Fibroblast of lung (primary cell): ENCODE data around the gene CCDC85C. TPM values are rescaled to one million over a fixed set of nuclear protein-coding genes. Genes with fewer than 3 reads are reported as not detected.

Source experiments
- DNase-seq, 2 donors: peaks; one replicate each; pipeline versions ENCODE4 v3.0.0 to v3.0.0-alpha.2; 2010; ENCODE audit warnings: low read depth in 2 of 2
- H2AFZ ChIP-seq: 2 replicates; pipeline ENCODE4 v1.5.1; 2012; ENCODE audit warnings: low read length, control low read depth, inconsistent platforms
- H3K27ac ChIP-seq: 2 replicates; pipeline ENCODE4 v1.5.1; 2011; ENCODE audit warnings: low read length, control low read depth; ENCODE audit not compliant: insufficient read depth
- H3K27me3 ChIP-seq: 2 replicates; pipeline ENCODE4 v1.5.1; 2011; ENCODE audit warnings: mild to moderate bottlenecking, low read length; ENCODE audit not compliant: control insufficient read depth, insufficient read depth
- H3K36me3 ChIP-seq: 2 replicates; pipeline ENCODE4 v1.5.1; 2011; ENCODE audit warnings: low read length; ENCODE audit not compliant: control insufficient read depth, insufficient read depth
- H3K4me1 ChIP-seq: 2 replicates; pipeline ENCODE4 v1.5.1; 2011; ENCODE audit warnings: low read length; ENCODE audit not compliant: control insufficient read depth, insufficient read depth; ENCODE audit errors: extremely low read depth
- H3K4me2 ChIP-seq: 2 replicates; pipeline ENCODE4 v1.5.1; 2011; ENCODE audit warnings: low read length, control low read depth; ENCODE audit not compliant: insufficient read depth; ENCODE audit errors: extremely low read depth
- H3K4me3 ChIP-seq, 4 experiments: fragments of 200-600 bp in 1 of 4; sonication (generic) in 1 of 4; replicated peaks in 1 of 4; 2 replicates each; pipeline ENCODE4 v1.5.1; 2011 to 2016; ENCODE audit warnings: low read length in 4 of 4, low read depth in 3 of 4, mild to moderate bottlenecking in 3 of 4, control low read depth in 2 of 4, inconsistent platforms in 1 of 4, mixed read lengths in 1 of 4; ENCODE audit not compliant: insufficient read depth in 1 of 4; ENCODE audit errors: control extremely low read depth in 1 of 4
- H3K79me2 ChIP-seq: 2 replicates; pipeline ENCODE4 v1.5.1; 2012; ENCODE audit warnings: mild to moderate bottlenecking, low read length, inconsistent platforms; ENCODE audit not compliant: control insufficient read depth, insufficient read depth
- H3K9ac ChIP-seq: 2 replicates; pipeline ENCODE4 v1.5.1; 2011; ENCODE audit warnings: mild to moderate bottlenecking, low read length, control low read depth; ENCODE audit not compliant: insufficient read depth
- H3K9me3 ChIP-seq: 2 replicates; pipeline ENCODE4 v1.5.1; 2012; ENCODE audit warnings: low read depth, low read length; ENCODE audit not compliant: control insufficient read depth, insufficient read depth
- H4K20me1 ChIP-seq: 2 replicates; pipeline ENCODE4 v1.5.1; 2011; ENCODE audit warnings: low read length; ENCODE audit not compliant: control insufficient read depth, insufficient read depth; ENCODE audit errors: extremely low read depth
- EZH2 ChIP-seq: IDR thresholded peaks from 2 replicates; pipeline ENCODE4 v1.5.1; 2012; ENCODE audit warnings: low read length, control low read depth, mild to moderate bottlenecking; ENCODE audit errors: missing control alignments
- polyA plus RNA-seq, 2 donors: library from polyadenylated mRNA; depleted of rRNA in 1 of 2; stranded (reverse) in 1 of 2; unstranded in 1 of 2; fragments of >200 nt; gene quantifications; 2 replicates each; pipeline ENCODE4 v1.2.1, GENCODE V29; 2011 to 2012; ENCODE audit warnings: missing spikeins in 1 of 2
- total RNA-seq: library from RNA; depleted of rRNA; stranded (reverse); fragments of >200 nt; gene quantifications from 2 replicates; pipeline ENCODE4 v1.2.1, GENCODE V29; 2014
- TF ChIP-seq, protein P1 (sequence below), 2 donors: IDR thresholded peaks in 1 of 2; conservative IDR thresholded peaks in 1 of 2; 1 replicate in 1 of 2; 2 replicates in 1 of 2; pipeline ENCODE4 v1.5.1; 2011 to 2012; ENCODE audit warnings: low read length in 2 of 2, control low read depth in 1 of 2, inconsistent platforms in 1 of 2, low read depth in 1 of 2, mild to moderate bottlenecking in 1 of 2

CCDC85C gene
- total and polyA plus RNA-seq, 2 donors (not counting 1 experiment from before 2014, with no cell fraction given), result 4.6 to 9.6 TPM

DNA sequence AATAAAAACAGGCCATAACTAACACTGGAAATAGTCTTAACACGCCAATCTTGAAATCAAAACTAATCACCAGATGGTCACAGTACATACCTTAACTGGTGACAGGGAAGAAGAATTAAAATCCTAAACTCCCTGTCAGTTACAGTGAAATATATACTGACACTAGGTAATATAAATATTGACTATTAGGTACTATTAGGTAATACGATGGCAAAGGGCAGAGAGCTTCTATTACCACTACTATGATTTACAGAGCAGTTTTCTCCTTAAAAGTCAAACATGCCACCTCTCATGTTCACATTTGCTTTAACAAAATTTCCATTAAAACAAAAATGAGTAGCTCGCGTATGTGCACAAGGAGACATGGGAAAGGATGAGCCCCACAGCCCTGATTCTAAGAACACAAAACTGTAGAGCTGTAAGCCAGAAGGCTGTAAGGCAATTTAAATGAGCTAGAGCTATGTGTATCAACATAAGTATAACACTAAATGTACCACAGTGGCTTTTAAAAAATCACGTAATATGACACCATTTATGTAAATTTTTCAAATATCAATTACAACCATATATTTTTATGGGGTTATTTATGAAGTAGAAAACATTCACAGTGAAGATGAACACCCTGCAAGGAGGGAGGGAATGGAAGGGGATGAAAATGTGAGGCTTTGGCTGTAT, 142.5 kb downstream of the CCDC85C start:
- Histone ChIP-seq H3K36me3 (peaks cover 1% of the 10 kb centered on the region), H2AFZ (no peak overlapping the region), H3K9me3 (no peaks in the 10 kb centered on the region), H3K79me2 (peaks cover 1% of the 10 kb centered on the region), H4K20me1 (no peaks in the 10 kb centered on the region), H3K4me3 (no peak overlapping the region), H3K4me2 (no peak overlapping the region), H3K4me1 (no peaks in the 10 kb centered on the region), H3K27ac (no peak overlapping the region), H3K27me3 (no peaks in the 10 kb centered on the region), H3K9ac (no peak overlapping the region)
- TF ChIP-seq EZH2, result no peak
- DNase-seq, result no peak

DNA sequence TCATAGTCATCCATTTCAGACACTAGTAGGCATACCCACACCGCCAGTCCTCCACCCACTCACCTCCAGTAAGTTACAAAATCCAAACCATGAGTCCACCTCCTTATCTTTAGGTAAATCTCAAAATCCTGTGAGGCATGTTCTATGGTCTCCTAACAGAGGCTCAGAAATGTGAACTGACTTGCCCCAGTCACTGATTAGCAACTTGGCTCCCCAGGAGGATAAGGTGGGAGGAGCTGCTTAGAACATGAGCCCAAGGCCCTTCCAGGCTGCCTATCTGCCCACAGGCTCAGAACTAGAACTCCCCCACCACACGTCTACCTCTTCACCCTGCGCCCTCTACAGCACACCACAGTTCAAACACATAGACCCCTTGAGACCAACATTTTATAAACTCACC, 143.2 kb downstream of the CCDC85C start:
- H3K9ac ChIP-seq, result no peak overlapping the region
- peaks cover 1% of the 10 kb centered on the region for H3K36me3 ChIP-seq
- DNase-seq, result peak in 1 of 2 donors; percentile 39
- H3K9me3 ChIP-seq, result no peaks in the 10 kb centered on the region
- H3K27me3 ChIP-seq, result no peaks in the 10 kb centered on the region
- TF ChIP-seq EZH2, result no peak
- TF ChIP-seq, protein P1, sequence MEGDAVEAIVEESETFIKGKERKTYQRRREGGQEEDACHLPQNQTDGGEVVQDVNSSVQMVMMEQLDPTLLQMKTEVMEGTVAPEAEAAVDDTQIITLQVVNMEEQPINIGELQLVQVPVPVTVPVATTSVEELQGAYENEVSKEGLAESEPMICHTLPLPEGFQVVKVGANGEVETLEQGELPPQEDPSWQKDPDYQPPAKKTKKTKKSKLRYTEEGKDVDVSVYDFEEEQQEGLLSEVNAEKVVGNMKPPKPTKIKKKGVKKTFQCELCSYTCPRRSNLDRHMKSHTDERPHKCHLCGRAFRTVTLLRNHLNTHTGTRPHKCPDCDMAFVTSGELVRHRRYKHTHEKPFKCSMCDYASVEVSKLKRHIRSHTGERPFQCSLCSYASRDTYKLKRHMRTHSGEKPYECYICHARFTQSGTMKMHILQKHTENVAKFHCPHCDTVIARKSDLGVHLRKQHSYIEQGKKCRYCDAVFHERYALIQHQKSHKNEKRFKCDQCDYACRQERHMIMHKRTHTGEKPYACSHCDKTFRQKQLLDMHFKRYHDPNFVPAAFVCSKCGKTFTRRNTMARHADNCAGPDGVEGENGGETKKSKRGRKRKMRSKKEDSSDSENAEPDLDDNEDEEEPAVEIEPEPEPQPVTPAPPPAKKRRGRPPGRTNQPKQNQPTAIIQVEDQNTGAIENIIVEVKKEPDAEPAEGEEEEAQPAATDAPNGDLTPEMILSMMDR (conservative IDR thresholded peaks at IDR 0.05 in 1 of 2, IDR thresholded peaks at IDR 0.05 in 1 of 2; ENCODE audit: low read depth in 1 of 2, low read length in 2 of 2), result no peak
- no peak overlapping the region for H2AFZ ChIP-seq
- H3K79me2 ChIP-seq, result no peaks in the 10 kb centered on the region
- no peaks in the 10 kb centered on the region for H3K4me1 ChIP-seq
- H3K4me2 ChIP-seq, result no peak overlapping the region
- H3K27ac ChIP-seq, result no peak overlapping the region
- no peaks in the 10 kb centered on the region for H4K20me1 ChIP-seq
- H3K4me3 ChIP-seq, result no peak overlapping the region

DNA sequence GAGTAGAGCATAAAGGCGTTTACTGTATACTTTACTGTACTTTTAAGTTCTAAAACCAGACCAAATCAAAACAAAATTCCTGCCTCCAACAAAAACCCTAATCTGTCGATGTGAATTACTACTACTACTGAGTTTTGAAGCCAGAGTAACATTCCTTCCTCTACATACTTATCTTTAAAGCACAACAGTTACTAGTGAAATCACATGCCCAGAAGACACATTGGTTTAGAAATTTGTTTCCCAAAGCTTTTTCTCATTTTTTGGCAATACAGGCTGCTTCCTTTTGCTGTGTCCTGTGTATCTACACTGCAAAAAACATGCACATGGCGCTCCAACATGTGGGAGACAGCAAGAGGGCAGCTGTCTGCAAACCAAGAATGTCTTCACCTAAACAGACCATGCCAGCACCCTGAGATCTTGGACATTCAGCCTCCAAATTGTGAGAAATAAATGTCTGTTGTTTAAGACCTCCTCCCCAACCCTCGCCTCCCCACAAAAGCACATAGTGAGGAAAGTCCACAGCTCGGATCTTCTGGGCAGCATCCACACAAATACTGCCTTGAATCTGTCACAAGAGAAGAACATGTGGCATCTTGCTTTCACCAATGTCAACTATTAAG, 144.4 kb downstream of the CCDC85C start:
- Histone ChIP-seq H4K20me1 (no peaks in the 10 kb centered on the region), H3K27ac (no peak overlapping the region), H3K4me3 (no peak overlapping the region), H3K4me1 (no peaks in the 10 kb centered on the region), H3K79me2 (no peaks in the 10 kb centered on the region), H2AFZ (no peak overlapping the region), H3K9ac (no peak overlapping the region), H3K4me2 (no peak overlapping the region), H3K9me3 (no peaks in the 10 kb centered on the region), H3K36me3 (peaks cover 1% of the 10 kb centered on the region), H3K27me3 (no peaks in the 10 kb centered on the region)
- TF ChIP-seq, protein P1 (conservative IDR thresholded peaks at IDR 0.05 in 1 of 2, IDR thresholded peaks at IDR 0.05 in 1 of 2; ENCODE audit: low read depth in 1 of 2, low read length in 2 of 2), result no peak
- no peak for TF ChIP-seq EZH2
- DNase-seq, result no peak
